NCI-H2196 treated with DMSO at 0.1 percent for 48 hours (cell line): ENCODE measurements around the gene EPDR1.
"Not testable (repeated sequence)": the region's sequence is repeated elsewhere in the genome, so short reads cannot be mapped to it uniquely, and the experiment has no call there.

Source experiments
- DNase-seq: peaks from one replicate; lab custom pipeline; 2025; ENCODE audit not compliant: unreplicated experiment; lab: John Stamatoyannopoulos, UW

EPDR1 gene

GRCh38 chr7:37927773-37928444 is 7.5 kb downstream of the EPDR1 start:
- no peak for DNase-seq

- DNase-seq = no peak
Observed at GRCh38 chr7:37928878-37929277, 8.4 kb downstream of the EPDR1 start.

GRCh38 chr7:37930226-37930948 is 9.9 kb downstream of the EPDR1 start:
- DNase-seq = no peak

- DNase-seq = no peak
Observed at GRCh38 chr7:37932543-37932942, 12.1 kb downstream of the EPDR1 start.

- no peak for DNase-seq
Observed at GRCh38 chr7:37933018-37933566, 12.7 kb downstream of the EPDR1 start.

- DNase-seq = no peak
Observed at GRCh38 chr7:37942934-37943610, 22.6 kb downstream of the EPDR1 start.

GRCh38 chr7:37943905-37944736 is 23.7 kb downstream of the EPDR1 start:
- DNase-seq = no peak

GRCh38 chr7:37944737-37945054 is 24.3 kb downstream of the EPDR1 start:
- no peak for DNase-seq

GRCh38 chr7:37945336-37945735 is 24.9 kb downstream of the EPDR1 start:
- no peak for DNase-seq

- DNase-seq = no peak
Observed at GRCh38 chr7:37947138-37947940, 26.9 kb downstream of the EPDR1 start.

- DNase-seq = no peak
Observed at GRCh38 chr7:37947941-37948210, 27.4 kb downstream of the EPDR1 start.

- no peak for DNase-seq
Observed at GRCh38 chr7:37952240-37952639, 31.8 kb downstream of the EPDR1 start.

- not testable (repeated sequence) for DNase-seq
Observed at GRCh38 chr7:37954217-37954616, 33.8 kb downstream of the EPDR1 start.

GRCh38 chr7:37956791-37957190 is 36.4 kb downstream of the EPDR1 start:
- no peak for DNase-seq

GRCh38 chr7:37957221-37957970 is 37.0 kb downstream of the EPDR1 start:
- no peak for DNase-seq

- DNase-seq = no peak
Observed at GRCh38 chr7:37960483-37960882, 40.0 kb downstream of the EPDR1 start.

GRCh38 chr7:37961251-37961650 is 40.8 kb downstream of the EPDR1 start:
- DNase-seq = no peak

- DNase-seq = no peak
Observed at GRCh38 chr7:37964196-37964595, 43.8 kb downstream of the EPDR1 start.

GRCh38 chr7:37970211-37970610 is 49.8 kb downstream of the EPDR1 start:
- DNase-seq = no peak

GRCh38 chr7:37971491-37971890 is 51.1 kb downstream of the EPDR1 start:
- DNase-seq = no peak
